GM21528 (cell line): ENCODE data around the gene SDHAF2.

Experiments
- ATAC-seq: cut with Tn5 transposase; IDR thresholded peaks from one replicate; pipeline ENCODE4 v1.9.1; 2021; ENCODE audit warnings: mild to moderate bottlenecking, moderate library complexity; ENCODE audit not compliant: unreplicated experiment, low FRiP score

Gene SDHAF2

GRCh38 chr11:61495801-61496601 lies 66.1 kb downstream of the SDHAF2 start:
- no peak for ATAC-seq
